ENCODE results near the gene FHAD1.
A peak's percentile ranks its signal among the peaks of the same experiment; 100 is the strongest.

The FHAD1 gene

GRCh38 chr1:15326691-15327588, 79.9 kb downstream of the FHAD1 start:
- no peak for DNase-seq (ENCODE audit: low spot score)

- no peak for DNase-seq (ENCODE audit: low spot score)
These were observed 81.5 kb downstream of the FHAD1 start for GRCh38 chr1:15328351-15329103.

- no peak for DNase-seq (ENCODE audit: low spot score)
These were observed 82.2 kb downstream of the FHAD1 start for GRCh38 chr1:15329104-15329820.

GRCh38 chr1:15330028-15330427, 83.0 kb downstream of the FHAD1 start:
- DNase-seq (ENCODE audit: low spot score) = no peak

GRCh38 chr1:15331180-15331579, 84.2 kb downstream of the FHAD1 start:
- DNase-seq (ENCODE audit: low spot score) = no peak

- DNase-seq (ENCODE audit: low spot score) = no peak
These were observed 84.7 kb downstream of the FHAD1 start for GRCh38 chr1:15331734-15332133.

GRCh38 chr1:15332525-15332924, 85.5 kb downstream of the FHAD1 start:
- no peak for DNase-seq (ENCODE audit: low spot score)

- no peak for DNase-seq (ENCODE audit: low spot score)
These were observed 86.1 kb downstream of the FHAD1 start for GRCh38 chr1:15332952-15333715.

- no peak for DNase-seq (ENCODE audit: low spot score)
These were observed 88.0 kb downstream of the FHAD1 start for GRCh38 chr1:15334995-15335394.

- no peak for DNase-seq (ENCODE audit: low spot score)
These were observed 89.8 kb downstream of the FHAD1 start for GRCh38 chr1:15336866-15337265.

GRCh38 chr1:15337656-15338402, 90.8 kb downstream of the FHAD1 start:
- DNase-seq (ENCODE audit: low spot score) = no peak

- no peak for DNase-seq (ENCODE audit: low spot score)
These were observed 92.5 kb downstream of the FHAD1 start for GRCh38 chr1:15339570-15339969.

GRCh38 chr1:15341228-15341627, 94.2 kb downstream of the FHAD1 start:
- DNase-seq (ENCODE audit: low spot score) = no peak

- peak; percentile 60 for DNase-seq (ENCODE audit: low spot score)
These were observed 94.8 kb downstream of the FHAD1 start for GRCh38 chr1:15341634-15342407.

- DNase-seq (ENCODE audit: low spot score) = no peak
These were observed 95.5 kb downstream of the FHAD1 start for GRCh38 chr1:15342408-15342967.

GRCh38 chr1:15343099-15343498, 96.1 kb downstream of the FHAD1 start:
- DNase-seq (ENCODE audit: low spot score) = no peak

GRCh38 chr1:15343729-15344128, 96.7 kb downstream of the FHAD1 start:
- no peak for DNase-seq (ENCODE audit: low spot score)

GRCh38 chr1:15344380-15344779, 97.4 kb downstream of the FHAD1 start:
- DNase-seq (ENCODE audit: low spot score) = no peak

- DNase-seq (ENCODE audit: low spot score) = no peak
These were observed 98.0 kb downstream of the FHAD1 start for GRCh38 chr1:15344800-15345704.
